GOT3 (cell line): ENCODE measurements around the gene LRRN4.

ENCODE experiments used
- DNase-seq: peaks from one replicate; lab custom pipeline; 2025; ENCODE audit warnings: mixed read lengths; lab: John Stamatoyannopoulos, UW

Gene LRRN4

GRCh38 chr20:6030453-6031080 lies 23.3 kb downstream of the LRRN4 start:
- no peak for DNase-seq

- no peak for DNase-seq
These were observed 24.3 kb downstream of the LRRN4 start for GRCh38 chr20:6029538-6029937.

GRCh38 chr20:6028818-6029217 lies 25.0 kb downstream of the LRRN4 start:
- no peak for DNase-seq

GRCh38 chr20:6026051-6026450 lies 27.8 kb downstream of the LRRN4 start:
- no peak for DNase-seq

GRCh38 chr20:6024768-6025167 lies 29.1 kb downstream of the LRRN4 start:
- no peak for DNase-seq

GRCh38 chr20:6017880-6018279 lies 36.0 kb downstream of the LRRN4 start:
- DNase-seq, result no peak

- no peak for DNase-seq
These were observed 36.4 kb downstream of the LRRN4 start for GRCh38 chr20:6017467-6017866.

- no peak for DNase-seq
These were observed 38.9 kb downstream of the LRRN4 start for GRCh38 chr20:6014957-6015356.

- no peak for DNase-seq
These were observed 39.8 kb downstream of the LRRN4 start for GRCh38 chr20:6014017-6014416.

GRCh38 chr20:6012179-6012578 lies 41.7 kb downstream of the LRRN4 start:
- no peak for DNase-seq

- peak; percentile 38 for DNase-seq
These were observed 45.6 kb downstream of the LRRN4 start for GRCh38 chr20:6008254-6008653.

GRCh38 chr20:6007529-6008103 lies 46.2 kb downstream of the LRRN4 start:
- no peak for DNase-seq

- DNase-seq, result no peak
These were observed 46.7 kb downstream of the LRRN4 start for GRCh38 chr20:6007094-6007528.

GRCh38 chr20:6006603-6006949 lies 47.3 kb downstream of the LRRN4 start:
- DNase-seq, result no peak

- no peak for DNase-seq
These were observed 53.0 kb downstream of the LRRN4 start for GRCh38 chr20:6000871-6001270.

GRCh38 chr20:5999783-6000182 lies 54.1 kb downstream of the LRRN4 start:
- no peak for DNase-seq

- DNase-seq, result no peak
These were observed 57.1 kb downstream of the LRRN4 start for GRCh38 chr20:5996765-5997164.

- DNase-seq, result no peak
These were observed 62.0 kb downstream of the LRRN4 start for GRCh38 chr20:5991623-5992441.

- DNase-seq, result no peak
These were observed 62.9 kb downstream of the LRRN4 start for GRCh38 chr20:5990946-5991345.
